HepG2 (cell line): ENCODE measurements around the gene NUP214. TPM values are rescaled to one million over a fixed set of nuclear protein-coding genes. Genes with fewer than 3 reads are reported as not detected.

Experiments
- ATAC-seq: fragments of 200-7000 bp; cut with Tn5 transposase; 3 replicates; pipeline ENCODE4 v1.9.1; 2020; ENCODE audit warnings: mild to moderate bottlenecking, moderate library complexity
- BruUV-seq: library from RNA; stranded (reverse); fragments of 400-500 nt; replicated peaks from 2 replicates; lab custom pipeline; 2021; lab: Mats Ljungman, UMichigan
- CTCF ChIA-PET: fragments of 300-600 bp; formaldehyde crosslinking; extraction: SDS; loops from one replicate; lab custom pipeline; 2021; ENCODE audit warnings: low total read pairs, inconsistent platforms, low intra/inter-chr PET ratio; lab: Yijun Ruan, JAX
- POLR2A ChIA-PET: fragments of 350-600 bp; sonication (Branson Sonifier 250); formaldehyde crosslinking; loops from one replicate; lab custom pipeline; 2020; ENCODE audit warnings: antibody characterized with exemption, inconsistent platforms; lab: Yijun Ruan, JAX
- DNase-seq: peaks from one replicate; pipeline ENCODE4 v3.0.0-alpha.2; 2015; ENCODE audit warnings: low spot score
- FAIRE-seq: peaks from 3 replicates; lab custom pipeline; 2011; peaks lifted over from hg19 to GRCh38; lab: Jason Lieb, UNC
- H2AFZ ChIP-seq: one replicate; pipeline ENCODE4 v1.6.1; 2011; ENCODE audit warnings: low read length, inconsistent platforms
- H3K27ac ChIP-seq: fragments of 300-600 bp; 3 replicates; pipeline ENCODE4 v1.8.0; 2011; ENCODE audit warnings: mixed run types, mild to moderate bottlenecking, mixed read lengths, low read length, inconsistent platforms; ENCODE audit not compliant: insufficient read depth; ENCODE audit errors: extremely low read length
- H3K27me3 ChIP-seq, 2 experiments: fragments of 200-600 bp in 1 of 2; 2 replicates in 1 of 2; 3 replicates in 1 of 2; pipeline versions ENCODE4 v1.6.0 to v1.8.0; 2011; ENCODE audit warnings: low read length in 2 of 2, mild to moderate bottlenecking in 2 of 2, moderate library complexity in 2 of 2, inconsistent platforms in 1 of 2; ENCODE audit not compliant: insufficient read depth in 2 of 2, control insufficient read depth in 1 of 2
- H3K36me3 ChIP-seq, 2 experiments: fragments of 200-600 bp in 1 of 2; replicated peaks in 1 of 2; 2 replicates in 1 of 2; 3 replicates in 1 of 2; pipeline versions ENCODE4 v1.5.1 to v1.8.0; 2011; ENCODE audit warnings: low read length in 2 of 2, inconsistent platforms in 1 of 2; ENCODE audit not compliant: insufficient read depth in 2 of 2, control insufficient read depth in 1 of 2
- H3K4me1 ChIP-seq: 2 replicates; pipeline ENCODE4 v1.5.1; 2012; ENCODE audit warnings: low read length, inconsistent platforms; ENCODE audit not compliant: insufficient read depth
- H3K4me2 ChIP-seq: 2 replicates; pipeline ENCODE4 v1.6.0; 2011; ENCODE audit warnings: low read depth, low read length, inconsistent platforms
- H3K4me3 ChIP-seq, 3 experiments: fragments of 200-600 bp in 1 of 3; sonication (generic), shearing (Covaris generic) in 1 of 3; replicated peaks in 1 of 3; 2 replicates each; pipeline ENCODE4 v1.5.1; 2011 to 2016; ENCODE audit warnings: low read length in 3 of 3, inconsistent platforms in 2 of 3, low read depth in 2 of 3, mild to moderate bottlenecking in 2 of 3, control low read depth in 1 of 3, mixed read lengths in 1 of 3; ENCODE audit not compliant: insufficient read depth in 1 of 3
- H3K79me2 ChIP-seq: one replicate; pipeline ENCODE4 v1.6.1; 2011; ENCODE audit warnings: low read length, inconsistent platforms; ENCODE audit not compliant: insufficient read depth
- H3K9ac ChIP-seq: 2 replicates; pipeline ENCODE4 v1.6.0; 2011; ENCODE audit warnings: mild to moderate bottlenecking, low read depth, low read length, inconsistent platforms; ENCODE audit not compliant: insufficient read depth
- H3K9me3 ChIP-seq: 2 replicates; pipeline ENCODE4 v1.5.1; 2012; ENCODE audit warnings: mild to moderate bottlenecking, low read length
- H4K20me1 ChIP-seq: 2 replicates; pipeline ENCODE4 v1.6.0; 2011; ENCODE audit warnings: inconsistent platforms, mild to moderate bottlenecking, low read length, moderate library complexity; ENCODE audit not compliant: insufficient read depth
- CEBPZ ChIP-seq: IDR thresholded peaks from 2 replicates; pipeline ENCODE4 v1.6.1; 2012; ENCODE audit warnings: low read length, improper control_type of control experiment
- JUND ChIP-seq: sonication (generic); formaldehyde crosslinking; IDR thresholded peaks from 2 replicates; pipeline ENCODE4 v1.8.0; 2022; ENCODE audit warnings: mild to moderate bottlenecking, missing genetic modification reagents
- KLF15 ChIP-seq: sonication (generic); formaldehyde crosslinking; IDR thresholded peaks from 2 replicates; pipeline ENCODE4 v1.8.1; 2023; ENCODE audit warnings: borderline replicate concordance, mild to moderate bottlenecking, inconsistent platforms, missing genetic modification reagents, mixed read lengths
- MBD4 ChIP-seq: IDR thresholded peaks from 2 replicates; pipeline ENCODE4 v1.6.1; 2012; ENCODE audit warnings: low read length, inconsistent platforms, borderline replicate concordance
- PPARG ChIP-seq: conservative IDR thresholded peaks from 2 replicates; pipeline ENCODE4 v1.6.1; 2016; ENCODE audit warnings: missing biosample characterization, missing genetic modification reagents
- SP1 ChIP-seq, 2 experiments: fragments of 450-650 bp in 1 of 2; sonication (generic) in 1 of 2; formaldehyde crosslinking in 1 of 2; IDR thresholded peaks; 2 replicates each; pipeline versions ENCODE4 v1.4.0 to v1.6.1; 2016 to 2020; ENCODE audit warnings: missing genetic modification reagents in 1 of 2
- TCF12 ChIP-seq, 2 experiments: fragments of 450-650 bp in 1 of 2; sonication (generic) in 1 of 2; formaldehyde crosslinking in 1 of 2; IDR thresholded peaks; 2 replicates each; pipeline versions ENCODE4 v1.6.1 to v1.8.0; 2017 to 2022; ENCODE audit warnings: antibody characterized with exemption in 1 of 2, mild to moderate bottlenecking in 1 of 2, missing genetic modification reagents in 1 of 2, moderate library complexity in 1 of 2
- ZFYVE20 ChIP-seq: sonication (generic); formaldehyde crosslinking; IDR thresholded peaks from 2 replicates; pipeline ENCODE4 v1.8.0; 2023; ENCODE audit warnings: low read depth, mild to moderate bottlenecking, moderate library complexity, missing genetic modification reagents, borderline replicate concordance
- ZNF276 ChIP-seq: sonication (generic); formaldehyde crosslinking; IDR thresholded peaks from 2 replicates; pipeline ENCODE4 v1.4.0; 2020; ENCODE audit warnings: mild to moderate bottlenecking, low read depth, missing genetic modification reagents
- ZNF557 ChIP-seq: sonication (generic); formaldehyde crosslinking; IDR thresholded peaks from 2 replicates; pipeline ENCODE4 v1.4.0; 2020; ENCODE audit warnings: missing genetic modification reagents
- ZNF597 ChIP-seq: sonication (generic); formaldehyde crosslinking; IDR thresholded peaks from 2 replicates; pipeline ENCODE4 v1.5.0; 2020; ENCODE audit warnings: missing genetic modification reagents
- ZNF773 ChIP-seq: sonication (generic); formaldehyde crosslinking; IDR thresholded peaks from 2 replicates; pipeline ENCODE4 v1.4.0; 2020; ENCODE audit warnings: missing genetic modification reagents, borderline replicate concordance
- WGBS: methylation state at CpG from one replicate; pipeline ENCODE4 v1.1.6; 2017; ENCODE audit warnings: low lambda C conversion rate; 5-methylcytosine and 5-hydroxymethylcytosine counted together
- in situ Hi-C: cut with HindIII; loops from 2 replicates; pipeline ENCODE4 v1.10.0; 2017; ENCODE audit warnings: low pct_unique_long_range_greater_than_20kb; ENCODE audit not compliant: extremely low pct_ligation_motif_present
- intact Hi-C: fragments of 100-400 bp; cut with micrococcal nuclease; formaldehyde crosslinking; loops from one replicate; pipeline ENCODE4 v1.10.0; 2022; ENCODE audit not compliant: unreplicated experiment
- polyA plus RNA-seq, 8 experiments: library from polyadenylated mRNA; depleted of rRNA in 3 of 8; stranded (reverse) in 7 of 8; unstranded in 1 of 8; fragments of >200 nt; fragmentation: Illumina TruSeq in 4 of 8; extraction: Trizol in 4 of 8; gene quantifications; 2 replicates each; pipeline versions ENCODE4 v1.2.1 to v1.2.3, GENCODE V29; 2011 to 2016; ENCODE audit warnings: low read depth in 4 of 8, missing spikeins in 1 of 8, mixed read lengths in 1 of 8; ENCODE audit not compliant: insufficient read depth in 1 of 8
- total RNA-seq, 5 experiments: library from RNA; depleted of rRNA; stranded (reverse); fragments of >200 nt; fragmentation: Illumina TruSeq; extraction: Trizol; gene quantifications; 2 replicates each; pipeline ENCODE4 v1.2.3, GENCODE V29; 2016; ENCODE audit warnings: low read depth in 1 of 5
- TF ChIP-seq, protein P1 (sequence below): sonication (generic); formaldehyde crosslinking; IDR thresholded peaks from 2 replicates; pipeline ENCODE4 v1.5.0; 2020; ENCODE audit warnings: missing genetic modification reagents
- TF ChIP-seq, protein P2 (sequence below): sonication (generic); formaldehyde crosslinking; IDR thresholded peaks from 2 replicates; pipeline ENCODE4 v1.4.0; 2020; ENCODE audit warnings: missing genetic modification reagents, borderline replicate concordance
- TF ChIP-seq, protein P3 (sequence below): sonication (generic); formaldehyde crosslinking; IDR thresholded peaks from 2 replicates; pipeline ENCODE4 v1.9.0; 2021; ENCODE audit warnings: missing genetic modification reagents, mild to moderate bottlenecking, borderline replicate concordance

Gene NUP214
- total and polyA plus RNA-seq, 2 of the 13 experiments (the other 11 are each of a cell fraction or from before 2014, with no cell fraction given) = 8.4 to 16.0 TPM

DNA sequence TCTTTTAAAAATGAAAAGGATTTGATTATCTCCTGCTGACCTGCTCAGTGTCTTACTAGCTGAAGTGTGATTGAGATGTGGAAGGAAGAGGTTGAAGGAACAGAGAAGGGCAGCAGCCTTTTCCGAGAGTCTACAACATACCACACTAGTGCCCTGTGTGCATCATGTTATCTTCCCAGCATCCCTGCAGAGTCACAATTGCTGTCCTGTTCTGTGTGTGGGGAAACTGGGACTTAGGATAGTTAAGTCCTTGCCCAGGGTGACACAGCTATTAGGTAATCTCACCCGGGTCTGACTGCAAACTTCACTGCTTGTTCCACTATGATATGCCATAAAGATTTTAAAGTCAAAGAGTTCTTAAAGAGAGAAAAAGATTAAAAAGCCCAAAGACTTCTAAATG is 95.1 kb downstream of the NUP214 start:
- DNase-seq (no peak), FAIRE-seq (no peak), ATAC-seq (no peak)
- POLR2A ChIA-PET = no interaction called here
- Histone ChIP-seq H4K20me1 (no peaks in the 10 kb centered on the region), H3K9ac (no peak overlapping the region), H3K27me3 (no peaks in the 10 kb centered on the region), H2AFZ (no peak overlapping the region), H3K4me3 (no peak overlapping the region), H3K79me2 (no peaks in the 10 kb centered on the region), H3K4me2 (no peak overlapping the region), H3K9me3 (no peaks in the 10 kb centered on the region), H3K27ac (no peak overlapping the region), H3K36me3 (peaks cover 3 to 34% of the 10 kb centered on the region in 2 experiments), H3K4me1 (no peaks in the 10 kb centered on the region)
- CTCF ChIA-PET = no interaction called here
- intact Hi-C loops (no loop called here), in situ Hi-C loops (no loop called here)
- 81% methylated on average over 2 of the region's 2 CpGs for WGBS
- no TSS peak for BruUV-seq
- TF ChIP-seq, protein P1, sequence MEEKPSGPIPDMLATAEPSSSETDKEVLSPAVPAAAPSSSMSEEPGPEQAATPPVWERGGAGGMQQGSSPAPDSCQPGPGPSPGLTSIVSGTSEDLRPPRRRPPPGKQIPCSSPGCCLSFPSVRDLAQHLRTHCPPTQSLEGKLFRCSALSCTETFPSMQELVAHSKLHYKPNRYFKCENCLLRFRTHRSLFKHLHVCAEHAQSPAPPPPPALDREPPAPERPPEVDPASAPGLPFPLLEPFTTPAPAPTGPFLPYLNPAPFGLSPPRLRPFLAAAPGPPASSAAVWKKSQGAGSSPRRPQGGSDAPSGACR (CRISPR knock-in tag) = no peak
- TF ChIP-seq TCF12 (IDR thresholded peaks at IDR 0.05) = no peak
- TF ChIP-seq TCF12 (CRISPR knock-in tag; IDR thresholded peaks at IDR 0.05) = no peak
- no peak for TF ChIP-seq MBD4
- TF ChIP-seq, protein P2, sequence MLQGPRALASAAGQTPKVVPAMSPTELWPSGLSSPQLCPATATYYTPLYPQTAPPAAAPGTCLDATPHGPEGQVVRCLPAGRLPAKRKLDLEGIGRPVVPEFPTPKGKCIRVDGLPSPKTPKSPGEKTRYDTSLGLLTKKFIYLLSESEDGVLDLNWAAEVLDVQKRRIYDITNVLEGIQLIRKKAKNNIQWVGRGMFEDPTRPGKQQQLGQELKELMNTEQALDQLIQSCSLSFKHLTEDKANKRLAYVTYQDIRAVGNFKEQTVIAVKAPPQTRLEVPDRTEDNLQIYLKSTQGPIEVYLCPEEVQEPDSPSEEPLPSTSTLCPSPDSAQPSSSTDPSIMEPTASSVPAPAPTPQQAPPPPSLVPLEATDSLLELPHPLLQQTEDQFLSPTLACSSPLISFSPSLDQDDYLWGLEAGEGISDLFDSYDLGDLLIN (CRISPR knock-in tag) = no peak
- no peak for TF ChIP-seq ZFYVE20 (CRISPR knock-in tag)
- TF ChIP-seq JUND (CRISPR knock-in tag) = no peak
- no peak for TF ChIP-seq ZNF276 (CRISPR knock-in tag)
- no peak for TF ChIP-seq PPARG (CRISPR knock-in tag)
- no peak for TF ChIP-seq KLF15 (CRISPR knock-in tag)
- no peak for TF ChIP-seq ZNF773 (CRISPR knock-in tag)
- TF ChIP-seq CEBPZ = no peak
- TF ChIP-seq, protein P3, sequence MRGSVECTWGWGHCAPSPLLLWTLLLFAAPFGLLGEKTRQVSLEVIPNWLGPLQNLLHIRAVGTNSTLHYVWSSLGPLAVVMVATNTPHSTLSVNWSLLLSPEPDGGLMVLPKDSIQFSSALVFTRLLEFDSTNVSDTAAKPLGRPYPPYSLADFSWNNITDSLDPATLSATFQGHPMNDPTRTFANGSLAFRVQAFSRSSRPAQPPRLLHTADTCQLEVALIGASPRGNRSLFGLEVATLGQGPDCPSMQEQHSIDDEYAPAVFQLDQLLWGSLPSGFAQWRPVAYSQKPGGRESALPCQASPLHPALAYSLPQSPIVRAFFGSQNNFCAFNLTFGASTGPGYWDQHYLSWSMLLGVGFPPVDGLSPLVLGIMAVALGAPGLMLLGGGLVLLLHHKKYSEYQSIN (CRISPR knock-in tag) = no peak
- TF ChIP-seq SP1 (IDR thresholded peaks at IDR 0.05) = no peak
- TF ChIP-seq SP1 (CRISPR knock-in tag; IDR thresholded peaks at IDR 0.05) = no peak
- TF ChIP-seq ZNF597 (CRISPR knock-in tag) = no peak
- TF ChIP-seq ZNF557 (CRISPR knock-in tag) = no peak
